Right ventricle myocardium inferior (tissue), 1 donor: Measurements from ENCODE around the gene LTBP3. TPM values are rescaled to one million over a fixed set of nuclear protein-coding genes. Genes with fewer than 3 reads are reported as not detected.

Source experiments
- ATAC-seq: fragments of 200-7000 bp; cut with Tn5 transposase; one replicate; pipeline ENCODE4 v1.9.1; 2020; ENCODE audit warnings: mild to moderate bottlenecking, moderate library complexity
- DNase-seq: peaks from one replicate; pipeline ENCODE4 v3.0.0; 2021; ENCODE audit errors: missing footprints
- intact Hi-C: fragments of 100-400 bp; cut with DNase I; formaldehyde crosslinking; loops from one replicate; pipeline ENCODE4 v1.11.0; 2022
- total RNA-seq: library from RNA; stranded (reverse); fragmentation: NEBNext Ultra II Directional; extraction: Animal tissue kit (Norgen Biotek cat#: 25700); gene quantifications from one replicate; pipeline ENCODE4 v1.2.1, GENCODE V29; 2021
- donor health status: DM: no; HTN: yes; CAD: no; lungs with severe emphysema.

Gene LTBP3
- total RNA-seq, 1 donor from 2014 or later, result 72.3 TPM

DNA sequence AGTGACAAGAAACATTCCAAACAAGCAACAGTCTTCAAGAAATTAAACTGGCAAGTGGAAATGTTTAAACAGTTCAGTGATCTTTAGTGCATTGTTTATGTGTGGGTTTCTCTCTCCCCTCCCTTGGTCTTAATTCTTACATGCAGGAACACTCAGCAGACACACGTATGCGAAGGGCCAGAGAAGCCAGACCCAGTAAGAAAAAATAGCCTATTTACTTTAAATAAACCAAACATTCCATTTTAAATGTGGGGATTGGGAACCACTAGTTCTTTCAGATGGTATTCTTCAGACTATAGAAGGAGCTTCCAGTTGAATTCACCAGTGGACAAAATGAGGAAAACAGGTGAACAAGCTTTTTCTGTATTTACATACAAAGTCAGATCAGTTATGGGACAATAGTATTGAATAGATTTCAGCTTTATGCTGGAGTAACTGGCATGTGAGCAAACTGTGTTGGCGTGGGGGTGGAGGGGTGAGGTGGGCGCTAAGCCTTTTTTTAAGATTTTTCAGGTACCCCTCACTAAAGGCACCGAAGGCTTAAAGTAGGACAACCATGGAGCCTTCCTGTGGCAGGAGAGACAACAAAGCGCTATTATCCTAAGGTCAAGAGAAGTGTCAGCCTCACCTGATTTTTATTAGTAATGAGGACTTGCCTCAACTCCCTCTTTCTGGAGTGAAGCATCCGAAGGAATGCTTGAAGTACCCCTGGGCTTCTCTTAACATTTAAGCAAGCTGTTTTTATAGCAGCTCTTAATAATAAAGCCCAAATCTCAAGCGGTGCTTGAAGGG lies 53.3 kb downstream of the LTBP3 start:
- ATAC-seq (no peak), DNase-seq (no peak)
- intact Hi-C loops, result loop anchor here (5.0 kb wide), 1 partner anchor 33 kb away; no protein-coding TSS in a partner anchor

DNA sequence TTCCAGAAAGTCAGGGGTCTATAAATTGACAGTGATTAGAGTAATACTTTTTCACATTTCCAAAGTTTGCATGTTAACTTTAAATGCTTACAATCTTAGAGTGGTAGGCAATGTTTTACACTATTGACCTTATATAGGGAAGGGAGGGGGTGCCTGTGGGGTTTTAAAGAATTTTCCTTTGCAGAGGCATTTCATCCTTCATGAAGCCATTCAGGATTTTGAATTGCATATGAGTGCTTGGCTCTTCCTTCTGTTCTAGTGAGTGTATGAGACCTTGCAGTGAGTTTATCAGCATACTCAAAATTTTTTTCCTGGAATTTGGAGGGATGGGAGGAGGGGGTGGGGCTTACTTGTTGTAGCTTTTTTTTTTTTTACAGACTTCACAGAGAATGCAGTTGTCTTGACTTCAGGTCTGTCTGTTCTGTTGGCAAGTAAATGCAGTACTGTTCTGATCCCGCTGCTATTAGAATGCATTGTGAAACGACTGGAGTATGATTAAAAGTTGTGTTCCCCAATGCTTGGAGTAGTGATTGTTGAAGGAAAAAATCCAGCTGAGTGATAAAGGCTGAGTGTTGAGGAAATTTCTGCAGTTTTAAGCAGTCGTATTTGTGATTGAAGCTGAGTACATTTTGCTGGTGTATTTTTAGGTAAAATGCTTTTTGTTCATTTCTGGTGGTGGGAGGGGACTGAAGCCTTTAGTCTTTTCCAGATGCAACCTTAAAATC lies 54.0 kb downstream of the LTBP3 start:
- DNase-seq (no peak), ATAC-seq (no peak)
- intact Hi-C loops, result no loop called here

DNA sequence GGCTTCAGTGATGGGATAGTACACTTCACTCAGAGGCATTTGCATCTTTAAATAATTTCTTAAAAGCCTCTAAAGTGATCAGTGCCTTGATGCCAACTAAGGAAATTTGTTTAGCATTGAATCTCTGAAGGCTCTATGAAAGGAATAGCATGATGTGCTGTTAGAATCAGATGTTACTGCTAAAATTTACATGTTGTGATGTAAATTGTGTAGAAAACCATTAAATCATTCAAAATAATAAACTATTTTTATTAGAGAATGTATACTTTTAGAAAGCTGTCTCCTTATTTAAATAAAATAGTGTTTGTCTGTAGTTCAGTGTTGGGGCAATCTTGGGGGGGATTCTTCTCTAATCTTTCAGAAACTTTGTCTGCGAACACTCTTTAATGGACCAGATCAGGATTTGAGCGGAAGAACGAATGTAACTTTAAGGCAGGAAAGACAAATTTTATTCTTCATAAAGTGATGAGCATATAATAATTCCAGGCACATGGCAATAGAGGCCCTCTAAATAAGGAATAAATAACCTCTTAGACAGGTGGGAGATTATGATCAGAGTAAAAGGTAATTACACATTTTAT lies 54.7 kb downstream of the LTBP3 start:
- DNase-seq (no peak), ATAC-seq (no peak)
- intact Hi-C loops, result no loop called here

DNA sequence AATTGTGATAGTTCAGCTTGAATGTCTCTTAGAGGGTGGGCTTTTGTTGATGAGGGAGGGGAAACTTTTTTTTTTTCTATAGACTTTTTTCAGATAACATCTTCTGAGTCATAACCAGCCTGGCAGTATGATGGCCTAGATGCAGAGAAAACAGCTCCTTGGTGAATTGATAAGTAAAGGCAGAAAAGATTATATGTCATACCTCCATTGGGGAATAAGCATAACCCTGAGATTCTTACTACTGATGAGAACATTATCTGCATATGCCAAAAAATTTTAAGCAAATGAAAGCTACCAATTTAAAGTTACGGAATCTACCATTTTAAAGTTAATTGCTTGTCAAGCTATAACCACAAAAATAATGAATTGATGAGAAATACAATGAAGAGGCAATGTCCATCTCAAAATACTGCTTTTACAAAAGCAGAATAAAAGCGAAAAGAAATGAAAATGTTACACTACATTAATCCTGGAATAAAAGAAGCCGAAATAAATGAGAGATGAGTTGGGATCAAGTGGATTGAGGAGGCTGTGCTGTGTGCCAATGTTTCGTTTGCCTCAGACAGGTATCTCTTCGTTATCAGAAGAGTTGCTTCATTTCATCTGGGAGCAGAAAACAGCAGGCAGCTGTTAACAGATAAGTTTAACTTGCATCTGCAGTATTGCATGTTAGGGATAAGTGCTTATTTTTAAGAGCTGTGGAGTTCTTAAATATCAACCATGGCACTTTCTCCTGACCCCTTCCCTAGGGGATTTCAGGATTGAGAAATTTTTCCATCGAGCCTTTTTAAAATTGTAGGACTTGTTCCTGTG lies 55.4 kb downstream of the LTBP3 start:
- intact Hi-C loops, result no loop called here
- no peak for DNase-seq
- ATAC-seq, result no peak

DNA sequence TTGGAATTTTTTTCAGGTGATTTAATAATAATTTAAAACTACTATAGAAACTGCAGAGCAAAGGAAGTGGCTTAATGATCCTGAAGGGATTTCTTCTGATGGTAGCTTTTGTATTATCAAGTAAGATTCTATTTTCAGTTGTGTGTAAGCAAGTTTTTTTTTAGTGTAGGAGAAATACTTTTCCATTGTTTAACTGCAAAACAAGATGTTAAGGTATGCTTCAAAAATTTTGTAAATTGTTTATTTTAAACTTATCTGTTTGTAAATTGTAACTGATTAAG lies 55.9 kb downstream of the LTBP3 start:
- no peak for ATAC-seq
- DNase-seq, result no peak
- intact Hi-C loops, result no loop called here

DNA sequence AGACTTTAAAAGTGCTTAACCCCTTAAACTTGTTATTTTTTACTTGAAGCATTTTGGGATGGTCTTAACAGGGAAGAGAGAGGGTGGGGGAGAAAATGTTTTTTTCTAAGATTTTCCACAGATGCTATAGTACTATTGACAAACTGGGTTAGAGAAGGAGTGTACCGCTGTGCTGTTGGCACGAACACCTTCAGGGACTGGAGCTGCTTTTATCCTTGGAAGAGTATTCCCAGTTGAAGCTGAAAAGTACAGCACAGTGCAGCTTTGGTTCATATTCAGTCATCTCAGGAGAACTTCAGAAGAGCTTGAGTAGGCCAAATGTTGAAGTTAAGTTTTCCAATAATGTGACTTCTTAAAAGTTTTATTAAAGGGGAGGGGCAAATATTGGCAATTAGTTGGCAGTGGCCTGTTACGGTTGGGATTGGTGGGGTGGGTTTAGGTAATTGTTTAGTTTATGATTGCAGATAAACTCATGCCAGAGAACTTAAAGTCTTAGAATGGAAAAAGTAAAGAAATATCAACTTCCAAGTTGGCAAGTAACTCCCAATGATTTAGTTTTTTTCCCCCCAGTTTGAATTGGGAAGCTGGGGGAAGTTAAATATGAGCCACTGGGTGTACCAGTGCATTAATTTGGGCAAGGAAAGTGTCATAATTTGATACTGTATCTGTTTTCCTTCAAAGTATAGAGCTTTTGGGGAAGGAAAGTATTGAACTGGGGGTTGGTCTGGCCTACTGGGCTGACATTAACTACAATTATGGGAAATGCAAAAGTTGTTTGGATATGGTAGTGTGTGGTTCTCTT lies 56.5 kb downstream of the LTBP3 start:
- DNase-seq, result no peak
- intact Hi-C loops, result no loop called here
- ATAC-seq, result no peak

DNA sequence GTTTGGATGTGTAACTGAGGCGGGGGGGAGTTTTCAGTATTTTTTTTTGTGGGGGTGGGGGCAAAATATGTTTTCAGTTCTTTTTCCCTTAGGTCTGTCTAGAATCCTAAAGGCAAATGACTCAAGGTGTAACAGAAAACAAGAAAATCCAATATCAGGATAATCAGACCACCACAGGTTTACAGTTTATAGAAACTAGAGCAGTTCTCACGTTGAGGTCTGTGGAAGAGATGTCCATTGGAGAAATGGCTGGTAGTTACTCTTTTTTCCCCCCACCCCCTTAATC lies 57.0 kb downstream of the LTBP3 start:
- intact Hi-C loops, result no loop called here

DNA sequence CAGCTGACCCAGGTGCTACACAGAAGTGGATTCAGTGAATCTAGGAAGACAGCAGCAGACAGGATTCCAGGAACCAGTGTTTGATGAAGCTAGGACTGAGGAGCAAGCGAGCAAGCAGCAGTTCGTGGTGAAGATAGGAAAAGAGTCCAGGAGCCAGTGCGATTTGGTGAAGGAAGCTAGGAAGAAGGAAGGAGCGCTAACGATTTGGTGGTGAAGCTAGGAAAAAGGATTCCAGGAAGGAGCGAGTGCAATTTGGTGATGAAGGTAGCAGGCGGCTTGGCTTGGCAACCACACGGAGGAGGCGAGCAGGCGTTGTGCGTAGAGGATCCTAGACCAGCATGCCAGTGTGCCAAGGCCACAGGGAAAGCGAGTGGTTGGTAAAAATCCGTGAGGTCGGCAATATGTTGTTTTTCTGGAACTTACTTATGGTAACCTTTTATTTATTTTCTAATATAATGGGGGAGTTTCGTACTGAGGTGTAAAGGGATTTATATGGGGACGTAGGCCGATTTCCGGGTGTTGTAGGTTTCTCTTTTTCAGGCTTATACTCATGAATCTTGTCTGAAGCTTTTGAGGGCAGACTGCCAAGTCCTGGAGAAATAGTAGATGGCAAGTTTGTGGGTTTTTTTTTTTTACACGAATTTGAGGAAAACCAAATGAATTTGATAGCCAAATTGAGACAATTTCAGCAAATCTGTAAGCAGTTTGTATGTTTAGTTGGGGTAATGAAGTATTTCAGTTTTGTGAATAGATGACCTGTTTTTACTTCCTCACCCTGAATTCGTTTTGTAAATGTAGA lies 57.6 kb downstream of the LTBP3 start:
- DNase-seq (peak; percentile 78), ATAC-seq (no peak)
- intact Hi-C loops, result no loop called here

More for the DNA sequence above, 57.0 kb downstream of the LTBP3 start:
- ATAC-seq, result no peak
- no peak for DNase-seq

DNA sequence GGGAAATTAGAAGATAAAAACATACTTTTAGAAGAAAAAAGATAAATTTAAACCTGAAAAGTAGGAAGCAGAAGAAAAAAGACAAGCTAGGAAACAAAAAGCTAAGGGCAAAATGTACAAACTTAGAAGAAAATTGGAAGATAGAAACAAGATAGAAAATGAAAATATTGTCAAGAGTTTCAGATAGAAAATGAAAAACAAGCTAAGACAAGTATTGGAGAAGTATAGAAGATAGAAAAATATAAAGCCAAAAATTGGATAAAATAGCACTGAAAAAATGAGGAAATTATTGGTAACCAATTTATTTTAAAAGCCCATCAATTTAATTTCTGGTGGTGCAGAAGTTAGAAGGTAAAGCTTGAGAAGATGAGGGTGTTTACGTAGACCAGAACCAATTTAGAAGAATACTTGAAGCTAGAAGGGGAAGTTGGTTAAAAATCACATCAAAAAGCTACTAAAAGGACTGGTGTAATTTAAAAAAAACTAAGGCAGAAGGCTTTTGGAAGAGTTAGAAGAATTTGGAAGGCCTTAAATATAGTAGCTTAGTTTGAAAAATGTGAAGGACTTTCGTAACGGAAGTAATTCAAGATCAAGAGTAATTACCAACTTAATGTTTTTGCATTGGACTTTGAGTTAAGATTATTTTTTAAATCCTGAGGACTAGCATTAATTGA lies 58.3 kb downstream of the LTBP3 start:
- no peak for DNase-seq
- ATAC-seq, result no peak
- intact Hi-C loops, result no loop called here

DNA sequence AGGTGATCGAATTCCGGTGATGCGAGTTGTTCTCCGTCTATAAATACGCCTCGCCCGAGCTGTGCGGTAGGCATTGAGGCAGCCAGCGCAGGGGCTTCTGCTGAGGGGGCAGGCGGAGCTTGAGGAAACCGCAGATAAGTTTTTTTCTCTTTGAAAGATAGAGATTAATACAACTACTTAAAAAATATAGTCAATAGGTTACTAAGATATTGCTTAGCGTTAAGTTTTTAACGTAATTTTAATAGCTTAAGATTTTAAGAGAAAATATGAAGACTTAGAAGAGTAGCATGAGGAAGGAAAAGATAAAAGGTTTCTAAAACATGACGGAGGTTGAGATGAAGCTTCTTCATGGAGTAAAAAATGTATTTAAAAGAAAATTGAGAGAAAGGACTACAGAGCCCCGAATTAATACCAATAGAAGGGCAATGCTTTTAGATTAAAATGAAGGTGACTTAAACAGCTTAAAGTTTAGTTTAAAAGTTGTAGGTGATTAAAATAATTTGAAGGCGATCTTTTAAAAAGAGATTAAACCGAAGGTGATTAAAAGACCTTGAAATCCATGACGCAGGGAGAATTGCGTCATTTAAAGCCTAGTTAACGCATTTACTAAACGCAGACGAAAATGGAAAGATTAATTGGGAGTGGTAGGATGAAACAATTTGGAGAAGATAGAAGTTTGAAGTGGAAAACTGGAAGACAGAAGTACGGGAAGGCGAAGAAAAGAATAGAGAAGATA lies 59.0 kb downstream of the LTBP3 start, which contains the start of gene MALAT1:
MALAT1 (plus strand) TSS at position 69 of the 736 bp plus-strand sequence.
- ATAC-seq, result peak; percentile 25
- intact Hi-C loops, result no loop called here

DNA sequence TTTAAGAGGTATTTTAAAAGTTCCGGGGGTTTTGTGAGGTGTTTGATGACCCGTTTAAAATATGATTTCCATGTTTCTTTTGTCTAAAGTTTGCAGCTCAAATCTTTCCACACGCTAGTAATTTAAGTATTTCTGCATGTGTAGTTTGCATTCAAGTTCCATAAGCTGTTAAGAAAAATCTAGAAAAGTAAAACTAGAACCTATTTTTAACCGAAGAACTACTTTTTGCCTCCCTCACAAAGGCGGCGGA lies 59.5 kb downstream of the LTBP3 start:
- ATAC-seq (no peak), DNase-seq (no peak)
- intact Hi-C loops, result no loop called here

More for the DNA sequence above, 59.0 kb downstream of the LTBP3 start, which contains the start of gene MALAT1:
- peak; percentile 96 for DNase-seq

DNA sequence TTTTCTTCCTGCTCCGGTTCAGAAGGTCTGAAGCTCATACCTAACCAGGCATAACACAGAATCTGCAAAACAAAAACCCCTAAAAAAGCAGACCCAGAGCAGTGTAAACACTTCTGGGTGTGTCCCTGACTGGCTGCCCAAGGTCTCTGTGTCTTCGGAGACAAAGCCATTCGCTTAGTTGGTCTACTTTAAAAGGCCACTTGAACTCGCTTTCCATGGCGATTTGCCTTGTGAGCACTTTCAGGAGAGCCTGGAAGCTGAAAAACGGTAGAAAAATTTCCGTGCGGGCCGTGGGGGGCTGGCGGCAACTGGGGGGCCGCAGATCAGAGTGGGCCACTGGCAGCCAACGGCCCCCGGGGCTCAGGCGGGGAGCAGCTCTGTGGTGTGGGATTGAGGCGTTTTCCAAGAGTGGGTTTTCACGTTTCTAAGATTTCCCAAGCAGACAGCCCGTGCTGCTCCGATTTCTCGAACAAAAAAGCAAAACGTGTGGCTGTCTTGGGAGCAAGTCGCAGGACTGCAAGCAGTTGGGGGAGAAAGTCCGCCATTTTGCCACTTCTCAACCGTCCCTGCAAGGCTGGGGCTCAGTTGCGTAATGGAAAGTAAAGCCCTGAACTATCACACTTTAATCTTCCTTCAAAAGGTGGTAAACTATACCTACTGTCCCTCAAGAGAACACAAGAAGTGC lies 60.0 kb downstream of the LTBP3 start:
- no peak for DNase-seq
- intact Hi-C loops, result no loop called here
- ATAC-seq, result no peak

DNA sequence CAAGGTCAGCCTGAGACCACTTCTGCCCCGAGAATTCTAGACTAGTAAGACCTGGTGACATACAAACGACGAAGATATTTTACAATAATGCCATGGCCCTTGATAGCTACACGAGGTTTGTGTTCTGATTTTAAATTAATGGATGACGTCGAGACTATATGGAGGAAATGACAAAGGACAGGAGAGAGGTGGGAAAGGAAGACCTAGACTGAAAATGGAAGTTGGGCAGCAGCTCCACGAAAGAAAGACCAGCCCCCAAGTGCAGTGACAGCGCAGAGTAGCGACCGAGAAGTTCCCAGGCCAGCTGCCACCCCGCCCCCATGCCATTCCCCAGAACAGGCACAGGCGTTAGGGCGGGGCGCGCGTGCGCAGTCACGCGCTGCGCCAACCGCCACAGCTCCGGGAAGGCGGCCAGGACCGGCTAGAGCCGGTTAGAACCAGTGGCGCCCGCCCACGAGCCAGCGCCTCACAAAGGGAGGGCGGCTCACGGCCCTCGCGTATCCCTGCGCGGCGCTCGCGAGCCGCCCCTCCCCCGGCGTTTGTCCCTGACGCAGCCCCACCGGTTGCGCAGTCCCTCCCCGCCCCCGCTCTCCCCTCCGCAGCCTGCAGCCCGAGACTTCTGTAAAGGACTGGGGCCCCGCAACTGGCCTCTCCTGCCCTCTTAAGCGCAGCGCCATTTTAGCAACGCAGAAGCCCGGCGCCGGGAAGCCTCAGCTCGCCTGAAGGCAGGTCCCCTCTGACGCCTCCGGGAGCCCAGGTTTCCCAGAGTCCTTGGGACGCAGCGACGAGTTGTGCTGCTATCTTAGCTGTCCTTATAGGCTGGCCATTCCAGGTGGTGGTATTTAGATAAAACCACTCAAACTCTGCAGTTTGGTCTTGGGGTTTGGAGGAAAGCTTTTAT lies 60.8 kb downstream of the LTBP3 start:
- ATAC-seq (peak; percentile 87), DNase-seq (peak; percentile 100)
- intact Hi-C loops, result loop anchor here (1.0 kb wide), 2 partner anchors 20 to 75 kb away; partner anchors contain the start of gene NEAT1

DNA sequence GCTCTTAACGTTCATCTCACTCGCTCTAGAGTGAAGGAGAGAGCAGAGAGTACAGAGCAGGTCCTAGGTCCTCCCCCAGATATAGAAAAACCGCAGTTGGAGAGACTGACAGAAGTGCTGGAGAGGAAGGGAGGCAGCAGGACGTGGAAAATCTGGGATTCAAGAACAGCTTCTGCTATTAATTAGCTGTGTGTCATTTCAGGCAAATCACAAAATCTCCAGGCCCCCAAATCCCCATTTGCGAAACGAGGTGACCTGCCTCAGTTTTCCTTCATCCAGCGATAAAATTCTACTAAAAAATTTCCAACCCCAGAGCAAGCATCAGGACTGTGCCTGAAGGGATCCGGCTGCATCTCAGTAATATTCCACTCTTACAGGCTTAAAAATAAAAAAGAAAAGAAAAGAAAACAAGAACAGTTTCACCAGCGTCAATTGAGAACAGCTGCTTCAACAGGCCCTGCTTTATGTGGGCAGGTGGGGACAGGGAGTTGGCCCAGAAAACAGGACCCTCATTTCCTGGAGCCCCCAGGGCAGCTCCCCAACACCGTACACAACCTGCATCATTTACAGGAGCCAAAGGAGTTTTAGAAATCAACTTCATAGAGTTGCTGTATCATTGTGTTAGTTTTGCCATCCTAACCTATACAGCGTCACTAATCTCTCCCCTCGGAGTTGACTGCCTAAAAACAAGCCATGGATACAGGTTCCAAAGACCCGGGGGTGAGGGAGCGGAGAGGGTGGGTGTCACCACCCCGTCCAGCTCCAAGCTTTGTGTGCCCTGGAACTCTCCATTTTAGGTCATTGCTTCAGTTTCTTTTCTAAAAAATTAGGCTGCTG lies 61.6 kb downstream of the LTBP3 start:
- ATAC-seq, result no peak
- DNase-seq, result no peak
- intact Hi-C loops, result loop anchor here (1.0 kb wide), 2 partner anchors 19 to 74 kb away; partner anchors contain the start of gene NEAT1
